ENCODE results near the gene AOPEP. TPM values are rescaled to one million over a fixed set of nuclear protein-coding genes. Genes with fewer than 3 reads are reported as not detected.

Gene AOPEP
- polyA plus RNA-seq, 1 of the 3 experiments (the other 2 are of a cell fraction): 54.6 TPM

DNA sequence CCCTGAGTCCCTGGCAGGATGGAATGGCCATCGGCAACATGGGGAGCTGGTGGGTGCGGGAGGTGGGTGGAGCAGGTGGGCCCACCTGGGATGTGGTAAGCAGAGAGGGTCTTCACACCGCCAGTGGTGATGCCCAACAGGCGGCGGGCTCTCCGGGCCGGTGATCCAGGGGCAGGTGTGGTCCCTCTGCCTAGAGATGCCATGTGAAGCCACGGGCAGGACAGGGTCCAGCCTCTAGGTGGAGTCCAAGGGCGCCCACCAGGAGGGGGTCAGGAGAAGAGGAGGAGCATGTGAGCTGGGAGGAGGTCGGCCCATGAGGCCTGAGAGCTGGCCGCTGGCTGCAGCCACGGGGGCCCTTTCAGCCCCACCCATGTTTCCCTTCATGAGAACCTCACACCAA lies 369.9 kb downstream of the AOPEP start (continued):
- TF ChIP-seq GABPA (IDR thresholded peaks at IDR 0.05; ENCODE audit: low read depth) (no peak), ELF1 (IDR thresholded peaks at IDR 0.05) (no peak), MEF2A (IDR thresholded peaks at IDR 0.05; ENCODE audit: borderline replicate concordance, low read depth) (no peak)
- TF ChIP-seq, protein P1, sequence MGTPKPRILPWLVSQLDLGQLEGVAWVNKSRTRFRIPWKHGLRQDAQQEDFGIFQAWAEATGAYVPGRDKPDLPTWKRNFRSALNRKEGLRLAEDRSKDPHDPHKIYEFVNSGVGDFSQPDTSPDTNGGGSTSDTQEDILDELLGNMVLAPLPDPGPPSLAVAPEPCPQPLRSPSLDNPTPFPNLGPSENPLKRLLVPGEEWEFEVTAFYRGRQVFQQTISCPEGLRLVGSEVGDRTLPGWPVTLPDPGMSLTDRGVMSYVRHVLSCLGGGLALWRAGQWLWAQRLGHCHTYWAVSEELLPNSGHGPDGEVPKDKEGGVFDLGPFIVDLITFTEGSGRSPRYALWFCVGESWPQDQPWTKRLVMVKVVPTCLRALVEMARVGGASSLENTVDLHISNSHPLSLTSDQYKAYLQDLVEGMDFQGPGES (IDR thresholded peaks at IDR 0.05; ENCODE audit: low read depth, low read length): no peak

DNA sequence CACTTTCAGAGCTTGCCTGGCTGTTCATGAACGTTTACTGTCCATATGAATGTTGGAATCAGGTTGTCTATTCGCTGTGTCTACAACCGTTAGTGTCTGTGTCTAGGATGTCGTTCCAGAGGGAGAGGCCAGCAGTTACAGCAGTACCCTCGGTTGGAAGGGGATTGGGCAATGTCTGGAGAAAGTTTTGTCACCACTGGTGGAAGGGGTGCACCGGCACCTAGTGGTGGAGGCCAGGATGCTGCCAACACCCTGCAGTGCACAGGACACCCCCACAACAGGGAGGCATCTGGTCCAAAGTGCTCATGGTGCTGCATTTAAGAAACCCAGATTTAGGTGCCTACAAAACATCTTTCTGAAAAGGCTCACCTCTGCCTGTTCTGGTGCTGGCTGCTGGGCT lies 370.3 kb downstream of the AOPEP start:
- peaks cover 21 to 93% of the 10 kb centered on the region in 2 experiments; a peak in 3 of 4 replicates for H3K4me1 ChIP-seq (ENCODE audit: control insufficient read depth in 1 of 2, insufficient read depth in 2 of 2, low read depth in 1 of 2, low read length in 1 of 2)
- ChIA-PET POLR2A (no interaction called here), CTCF (interaction anchor here (0.8 to 4.4 kb wide), 11 partner anchors 11 to 176 kb away, joined by 3 to 17 read pairs (median 4); no protein-coding TSS in a partner anchor)

DNA sequence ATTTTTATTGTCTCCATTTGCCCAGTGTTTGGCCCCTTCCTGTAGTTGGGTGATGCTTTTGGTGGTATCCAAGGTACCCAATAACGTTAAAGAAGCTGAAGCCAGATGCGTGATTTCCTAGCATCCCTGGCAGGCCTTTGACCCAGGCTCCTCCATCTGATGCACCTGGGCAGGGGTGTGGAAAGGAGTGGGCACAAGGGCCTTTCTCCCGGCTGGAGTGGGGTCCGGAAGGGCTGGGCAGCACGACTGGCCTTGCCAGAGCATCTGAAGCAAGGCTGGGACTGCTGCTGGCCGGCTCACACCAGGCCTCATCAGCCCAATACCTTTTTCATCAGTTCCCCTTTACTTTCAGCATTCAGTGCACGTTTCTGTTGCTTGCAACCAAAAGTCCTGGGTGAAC lies 370.8 kb downstream of the AOPEP start:
- Histone ChIP-seq H3K4me3 (ENCODE audit: low read depth in 2 of 2, low read length in 1 of 2) (no peak overlapping the region), H2AFZ (ENCODE audit: low read depth) (no peak overlapping the region), H3K27ac (ENCODE audit: low read depth in 2 of 2, low read length in 1 of 2) (peak overlapping the region in 1 of 2 experiments; percentile 53; a peak in 1 of 4 replicates), H3K4me1 (ENCODE audit: control insufficient read depth in 1 of 2, insufficient read depth in 2 of 2, low read depth in 1 of 2, low read length in 1 of 2) (peaks cover 17 to 92% of the 10 kb centered on the region in 2 experiments; a peak in 2 of 4 replicates), H3K79me2 (ENCODE audit: insufficient read depth) (no peaks in the 10 kb centered on the region), H4K20me1 (ENCODE audit: insufficient read depth) (no peaks in the 10 kb centered on the region), H3K9me3 (no peaks in the 10 kb centered on the region), H3K9me2 (no peaks in the 10 kb centered on the region), H3K36me3 (replicated peaks in 1 of 2; ENCODE audit: control insufficient read depth in 1 of 2, insufficient read depth in 2 of 2, low read length in 1 of 2) (peaks cover 0 to 9% of the 10 kb centered on the region in 2 experiments), H3K27me3 (ENCODE audit: insufficient read depth) (no peaks in the 10 kb centered on the region), H3F3A (replicated peaks; ENCODE audit: insufficient read depth) (no peaks in the 10 kb centered on the region), H3K4me2 (no peak overlapping the region), H3K9ac (no peak overlapping the region)
- WGBS (ENCODE audit: low lambda C conversion rate): 90% methylated on average over 3 of the region's 7 CpGs
- no peak for DNase-seq
- POLR2A ChIA-PET: no interaction called here
- CTCF ChIA-PET: interaction anchor here (0.8 to 4.4 kb wide), 9 partner anchors 11 to 176 kb away, joined by 3 to 17 read pairs (median 4); no protein-coding TSS in a partner anchor
- TF ChIP-seq ELF1 (IDR thresholded peaks at IDR 0.05) (no peak), MXI1 (IDR thresholded peaks at IDR 0.05; ENCODE audit: low read depth, low read length) (no peak), RXRA (IDR thresholded peaks at IDR 0.05; ENCODE audit: borderline replicate concordance, low read depth) (no peak), RCOR1 (IDR thresholded peaks at IDR 0.05; ENCODE audit: low read length) (no peak), FOSL2 (IDR thresholded peaks at IDR 0.05; ENCODE audit: borderline replicate concordance, low read depth) (no peak), POLR2AphosphoS5 (IDR thresholded peaks at IDR 0.05; ENCODE audit: low read depth, low read length) (no peak), TCF12 (IDR thresholded peaks at IDR 0.05) (no peak), NFIC (IDR thresholded peaks at IDR 0.05; ENCODE audit: borderline replicate concordance) (no peak), NRF1 (IDR thresholded peaks at IDR 0.05; ENCODE audit: low read depth, low read length) (no peak), MEF2A (IDR thresholded peaks at IDR 0.05; ENCODE audit: borderline replicate concordance, low read depth) (no peak), EP300 (IDR thresholded peaks at IDR 0.05; ENCODE audit: borderline replicate concordance in 1 of 2, low read depth in 1 of 2, low read length in 1 of 2) (no peak), EZH2phosphoT487 (IDR thresholded peaks at IDR 0.05; ENCODE audit: borderline replicate concordance, low read depth) (no peak), JUND (IDR thresholded peaks at IDR 0.05) (no peak), CHD2 (IDR thresholded peaks at IDR 0.05; ENCODE audit: low read length, partially characterized antibody) (no peak)
- TF ChIP-seq, protein P2, sequence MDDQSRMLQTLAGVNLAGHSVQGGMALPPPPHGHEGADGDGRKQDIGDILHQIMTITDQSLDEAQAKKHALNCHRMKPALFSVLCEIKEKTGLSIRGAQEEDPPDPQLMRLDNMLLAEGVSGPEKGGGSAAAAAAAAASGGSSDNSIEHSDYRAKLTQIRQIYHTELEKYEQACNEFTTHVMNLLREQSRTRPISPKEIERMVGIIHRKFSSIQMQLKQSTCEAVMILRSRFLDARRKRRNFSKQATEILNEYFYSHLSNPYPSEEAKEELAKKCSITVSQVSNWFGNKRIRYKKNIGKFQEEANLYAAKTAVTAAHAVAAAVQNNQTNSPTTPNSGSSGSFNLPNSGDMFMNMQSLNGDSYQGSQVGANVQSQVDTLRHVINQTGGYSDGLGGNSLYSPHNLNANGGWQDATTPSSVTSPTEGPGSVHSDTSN (IDR thresholded peaks at IDR 0.05): no peak
- TF ChIP-seq, protein P3, sequence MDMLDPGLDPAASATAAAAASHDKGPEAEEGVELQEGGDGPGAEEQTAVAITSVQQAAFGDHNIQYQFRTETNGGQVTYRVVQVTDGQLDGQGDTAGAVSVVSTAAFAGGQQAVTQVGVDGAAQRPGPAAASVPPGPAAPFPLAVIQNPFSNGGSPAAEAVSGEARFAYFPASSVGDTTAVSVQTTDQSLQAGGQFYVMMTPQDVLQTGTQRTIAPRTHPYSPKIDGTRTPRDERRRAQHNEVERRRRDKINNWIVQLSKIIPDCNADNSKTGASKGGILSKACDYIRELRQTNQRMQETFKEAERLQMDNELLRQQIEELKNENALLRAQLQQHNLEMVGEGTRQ (IDR thresholded peaks at IDR 0.05; ENCODE audit: borderline replicate concordance, low read depth, low read length): no peak
- TF ChIP-seq, protein P4, sequence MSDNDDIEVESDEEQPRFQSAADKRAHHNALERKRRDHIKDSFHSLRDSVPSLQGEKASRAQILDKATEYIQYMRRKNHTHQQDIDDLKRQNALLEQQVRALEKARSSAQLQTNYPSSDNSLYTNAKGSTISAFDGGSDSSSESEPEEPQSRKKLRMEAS (IDR thresholded peaks at IDR 0.05; ENCODE audit: low read depth): no peak

More for the DNA sequence above, 370.3 kb downstream of the AOPEP start:
- H2AFZ ChIP-seq (ENCODE audit: low read depth): no peak overlapping the region
- DNase-seq: no peak
- 83% methylated on average over 6 of the region's 6 CpGs for WGBS (ENCODE audit: low lambda C conversion rate)
- H3K9me2 ChIP-seq: no peaks in the 10 kb centered on the region
- no peak overlapping the region for H3K4me3 ChIP-seq (ENCODE audit: low read depth in 2 of 2, low read length in 1 of 2)
- no peak overlapping the region for H3K4me2 ChIP-seq
- no peak overlapping the region for H3K9ac ChIP-seq
- peak overlapping the region in 1 of 2 experiments; percentile 53; a peak in 1 of 4 replicates for H3K27ac ChIP-seq (ENCODE audit: low read depth in 2 of 2, low read length in 1 of 2)
- no peaks in the 10 kb centered on the region for H4K20me1 ChIP-seq (ENCODE audit: insufficient read depth)
- no peaks in the 10 kb centered on the region for H3F3A ChIP-seq (replicated peaks; ENCODE audit: insufficient read depth)
- H3K27me3 ChIP-seq (ENCODE audit: insufficient read depth): no peaks in the 10 kb centered on the region
- no peaks in the 10 kb centered on the region for H3K79me2 ChIP-seq (ENCODE audit: insufficient read depth)
- H3K9me3 ChIP-seq: no peaks in the 10 kb centered on the region
- H3K36me3 ChIP-seq (replicated peaks in 1 of 2; ENCODE audit: control insufficient read depth in 1 of 2, insufficient read depth in 2 of 2, low read length in 1 of 2): peaks cover 0 to 7% of the 10 kb centered on the region in 2 experiments
- TF ChIP-seq, protein P5, sequence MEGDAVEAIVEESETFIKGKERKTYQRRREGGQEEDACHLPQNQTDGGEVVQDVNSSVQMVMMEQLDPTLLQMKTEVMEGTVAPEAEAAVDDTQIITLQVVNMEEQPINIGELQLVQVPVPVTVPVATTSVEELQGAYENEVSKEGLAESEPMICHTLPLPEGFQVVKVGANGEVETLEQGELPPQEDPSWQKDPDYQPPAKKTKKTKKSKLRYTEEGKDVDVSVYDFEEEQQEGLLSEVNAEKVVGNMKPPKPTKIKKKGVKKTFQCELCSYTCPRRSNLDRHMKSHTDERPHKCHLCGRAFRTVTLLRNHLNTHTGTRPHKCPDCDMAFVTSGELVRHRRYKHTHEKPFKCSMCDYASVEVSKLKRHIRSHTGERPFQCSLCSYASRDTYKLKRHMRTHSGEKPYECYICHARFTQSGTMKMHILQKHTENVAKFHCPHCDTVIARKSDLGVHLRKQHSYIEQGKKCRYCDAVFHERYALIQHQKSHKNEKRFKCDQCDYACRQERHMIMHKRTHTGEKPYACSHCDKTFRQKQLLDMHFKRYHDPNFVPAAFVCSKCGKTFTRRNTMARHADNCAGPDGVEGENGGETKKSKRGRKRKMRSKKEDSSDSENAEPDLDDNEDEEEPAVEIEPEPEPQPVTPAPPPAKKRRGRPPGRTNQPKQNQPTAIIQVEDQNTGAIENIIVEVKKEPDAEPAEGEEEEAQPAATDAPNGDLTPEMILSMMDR (IDR thresholded peaks at IDR 0.05): 0 out of 2 replicates have a peak, but pooled peaks have one; percentile 3
- no peak for TF ChIP-seq TCF12 (IDR thresholded peaks at IDR 0.05)
